Panc1 (cell line): Measurements from ENCODE around the gene CCSER2. TPM values are rescaled to one million over a fixed set of nuclear protein-coding genes. Genes with fewer than 3 reads are reported as not detected.

Experiments
- ATAC-seq: fragments of 200-7000 bp; cut with Tn5 transposase; 2 replicates; pipeline ENCODE4 v1.9.1; 2020; ENCODE audit warnings: mild to moderate bottlenecking, moderate library complexity
- BruUV-seq: library from RNA; stranded (reverse); fragments of 400-500 nt; replicated peaks from 2 replicates; lab custom pipeline; 2021; lab: Mats Ljungman, UMichigan
- CTCF ChIA-PET: fragments of 300-600 bp; sonication (Branson Sonifier 250); formaldehyde crosslinking; loops from one replicate; lab custom pipeline; 2022; ENCODE audit warnings: antibody characterized with exemption; lab: Charles Lee
- POLR2A ChIA-PET: fragments of 300-600 bp; sonication (Branson Sonifier 250); formaldehyde crosslinking; loops from one replicate; lab custom pipeline; 2022; ENCODE audit warnings: antibody characterized with exemption; lab: Charles Lee
- DNase-seq: peaks from one replicate; pipeline ENCODE4 v3.0.0-alpha.2; 2010; ENCODE audit warnings: low read depth, low spot score
- H3K27ac ChIP-seq: 2 replicates; pipeline ENCODE4 v1.5.1; 2011; ENCODE audit warnings: mild to moderate bottlenecking, low read length, inconsistent platforms
- H3K27me3 ChIP-seq: fragments of 200-500 bp; sonication (Bioruptor generic); 2 replicates; pipeline ENCODE4 v1.6.0; 2014; ENCODE audit warnings: low read length, inconsistent platforms; ENCODE audit not compliant: control insufficient read depth, insufficient read depth
- H3K36me3 ChIP-seq: fragments of 200-500 bp; sonication (Bioruptor generic); 2 replicates; pipeline ENCODE4 v1.5.1; 2014; ENCODE audit warnings: inconsistent platforms, mild to moderate bottlenecking, low read length, moderate library complexity; ENCODE audit not compliant: control insufficient read depth, insufficient read depth
- H3K4me1 ChIP-seq: 2 replicates; pipeline ENCODE4 v1.5.1; 2011; ENCODE audit warnings: inconsistent platforms, mild to moderate bottlenecking, low read length, moderate library complexity; ENCODE audit not compliant: control insufficient read depth, insufficient read depth
- H3K4me3 ChIP-seq, 2 experiments: 2 replicates each; pipeline ENCODE4 v1.5.1; 2011 to 2012; ENCODE audit warnings: low read depth in 2 of 2, low read length in 2 of 2, mild to moderate bottlenecking in 2 of 2, inconsistent platforms in 1 of 2, moderate library complexity in 1 of 2
- H3K9me3 ChIP-seq: fragments of 200-500 bp; sonication (Bioruptor generic); 2 replicates; pipeline ENCODE4 v1.5.1; 2014; ENCODE audit warnings: low read depth, mild to moderate bottlenecking, inconsistent platforms, low read length, moderate library complexity; ENCODE audit not compliant: control insufficient read depth, insufficient read depth
- CTCF ChIP-seq: fragments of 450-650 bp; IDR thresholded peaks from 2 replicates; pipeline ENCODE4 v1.5.1; 2017; ENCODE audit warnings: mild to moderate bottlenecking
- REST ChIP-seq, 2 experiments: IDR thresholded peaks; 2 replicates each; pipeline ENCODE4 v1.6.1; 2011 to 2012; ENCODE audit warnings: low read depth in 2 of 2, control low read depth in 1 of 2, low read length in 1 of 2, mild to moderate bottlenecking in 1 of 2, moderate library complexity in 1 of 2; ENCODE audit not compliant: insufficient read depth in 1 of 2
- in situ Hi-C: cut with HindIII; loops from 2 replicates; pipeline ENCODE4 v1.10.0; 2016; ENCODE audit warnings: low sequenced_read_pairs, low pct_unique_long_range_greater_than_20kb
- intact Hi-C: fragments of 100-400 bp; cut with micrococcal nuclease; formaldehyde crosslinking; loops from one replicate; pipeline ENCODE4 v1.10.0; 2022; ENCODE audit not compliant: unreplicated experiment
- total RNA-seq: library from RNA; stranded (reverse); gene quantifications from one replicate; pipeline ENCODE4 v1.2.1, GENCODE V29; 2021; ENCODE audit not compliant: unreplicated experiment

CCSER2 gene
- total RNA-seq, 1 experiment from 2014 or later = 63.7 TPM

GRCh38 chr10:84428711-84429110 is 100.3 kb downstream of the CCSER2 start:
- TF ChIP-seq REST (IDR thresholded peaks at IDR 0.05; ENCODE audit: insufficient read depth in 1 of 2, low read depth in 2 of 2, low read length in 1 of 2) = no peak
- Histone ChIP-seq H3K9me3 (no peaks in the 10 kb centered on the region), H3K36me3 (no peaks in the 10 kb centered on the region), H3K27ac (no peak overlapping the region), H3K27me3 (no peaks in the 10 kb centered on the region), H3K4me1 (peaks cover 9% of the 10 kb centered on the region; the same call in 1 of the 2 replicates), H3K4me3 (no peak overlapping the region)
- ATAC-seq = no peak
- in situ Hi-C loops (no loop called here), intact Hi-C loops (no loop called here)
- CTCF ChIA-PET = no interaction called here
- no TSS peak for BruUV-seq
- POLR2A ChIA-PET = no interaction called here
- DNase-seq = no peak

GRCh38 chr10:84429926-84430520 is 101.6 kb downstream of the CCSER2 start:
- no peaks in the 10 kb centered on the region for H3K36me3 ChIP-seq
- DNase-seq (peak; percentile 55), ATAC-seq (peak; percentile 83)
- BruUV-seq = no TSS peak
- peak; percentile 92 for TF ChIP-seq CTCF
- no peak for TF ChIP-seq REST (IDR thresholded peaks at IDR 0.05; ENCODE audit: insufficient read depth in 1 of 2, low read depth in 2 of 2, low read length in 1 of 2)
- no peaks in the 10 kb centered on the region for H3K27me3 ChIP-seq
- in situ Hi-C loops = no loop called here
- H3K4me1 ChIP-seq = peaks cover 3% of the 10 kb centered on the region; the same call in 1 of the 2 replicates
- ChIA-PET POLR2A (interaction anchor here (0.5 kb wide), 1 partner anchor 1471 kb away, joined by 3 read pairs; no protein-coding TSS in a partner anchor), CTCF (interaction anchor here (0.6 to 1.6 kb wide), 3 partner anchors 33 to 109 kb away, joined by 3 to 9 read pairs (median 3); no protein-coding TSS in a partner anchor)
- H3K9me3 ChIP-seq = no peaks in the 10 kb centered on the region
- H3K4me3 ChIP-seq = no peak overlapping the region
- H3K27ac ChIP-seq = no peak overlapping the region
- intact Hi-C loops = loop anchor here (2.0 kb wide), 1 partner anchor 107 kb away; no protein-coding TSS in a partner anchor
